ENCODE results near the gene CHST10.
"Not testable (repeated sequence)": the region's sequence is repeated elsewhere in the genome, so short reads cannot be mapped to it uniquely, and the experiment has no call there.

CHST10 gene

DNA sequence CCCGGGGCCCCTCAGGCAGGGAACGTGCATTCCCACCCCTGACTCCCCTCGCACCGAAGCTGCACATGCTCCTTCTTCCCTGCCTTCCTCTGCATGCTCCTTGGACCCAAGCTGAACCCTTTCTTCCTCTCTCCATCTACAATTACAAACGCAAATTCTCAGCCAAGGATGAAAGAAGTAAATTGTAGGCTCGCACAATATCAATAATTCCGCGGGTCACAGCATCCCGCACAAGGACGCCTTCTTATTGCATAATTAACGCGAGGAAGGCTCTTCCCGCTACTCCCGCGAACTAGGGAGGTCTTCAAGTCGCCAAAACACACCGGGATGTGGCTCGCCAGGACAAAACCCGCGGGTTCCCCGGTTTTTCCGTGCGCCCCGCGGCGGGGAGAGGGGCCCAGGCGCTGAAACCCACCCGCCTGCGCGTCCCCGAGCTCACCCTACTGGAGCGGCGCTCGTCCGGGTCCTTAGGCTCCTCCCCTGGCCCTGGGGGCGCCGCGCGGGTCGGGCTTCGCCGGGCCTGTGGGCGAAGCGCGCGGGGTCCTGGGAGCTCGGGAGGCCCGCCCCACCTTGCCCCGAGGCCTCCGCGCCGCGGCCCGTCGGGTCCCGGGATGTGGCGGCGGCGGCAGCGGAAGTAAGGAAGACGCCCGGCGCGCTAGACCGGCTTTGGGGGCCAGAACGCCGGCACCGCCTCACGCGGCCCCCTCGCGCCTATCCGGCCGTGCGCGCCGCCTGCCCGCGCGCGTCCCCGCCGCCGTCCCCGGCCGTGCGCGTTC lies at the start of gene CHST10:
TSS of gene CHST10 (minus strand) at position 734 of the 776 bp plus-strand sequence. CDS start 10,993 bp downstream, outside the sequence.
- TF ChIP-seq, protein P1, sequence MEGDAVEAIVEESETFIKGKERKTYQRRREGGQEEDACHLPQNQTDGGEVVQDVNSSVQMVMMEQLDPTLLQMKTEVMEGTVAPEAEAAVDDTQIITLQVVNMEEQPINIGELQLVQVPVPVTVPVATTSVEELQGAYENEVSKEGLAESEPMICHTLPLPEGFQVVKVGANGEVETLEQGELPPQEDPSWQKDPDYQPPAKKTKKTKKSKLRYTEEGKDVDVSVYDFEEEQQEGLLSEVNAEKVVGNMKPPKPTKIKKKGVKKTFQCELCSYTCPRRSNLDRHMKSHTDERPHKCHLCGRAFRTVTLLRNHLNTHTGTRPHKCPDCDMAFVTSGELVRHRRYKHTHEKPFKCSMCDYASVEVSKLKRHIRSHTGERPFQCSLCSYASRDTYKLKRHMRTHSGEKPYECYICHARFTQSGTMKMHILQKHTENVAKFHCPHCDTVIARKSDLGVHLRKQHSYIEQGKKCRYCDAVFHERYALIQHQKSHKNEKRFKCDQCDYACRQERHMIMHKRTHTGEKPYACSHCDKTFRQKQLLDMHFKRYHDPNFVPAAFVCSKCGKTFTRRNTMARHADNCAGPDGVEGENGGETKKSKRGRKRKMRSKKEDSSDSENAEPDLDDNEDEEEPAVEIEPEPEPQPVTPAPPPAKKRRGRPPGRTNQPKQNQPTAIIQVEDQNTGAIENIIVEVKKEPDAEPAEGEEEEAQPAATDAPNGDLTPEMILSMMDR (conservative IDR thresholded peaks at IDR 0.05) = no peak
- peak within 1 kb of the TSS; percentile 92 for H3K27ac ChIP-seq

- H3K27ac ChIP-seq = no peak overlapping the region
- TF ChIP-seq, protein P1 (conservative IDR thresholded peaks at IDR 0.05) = no peak
Measured at GRCh38 chr2:100460904-100461530, 43.5 kb upstream of the CHST10 start.

DNA sequence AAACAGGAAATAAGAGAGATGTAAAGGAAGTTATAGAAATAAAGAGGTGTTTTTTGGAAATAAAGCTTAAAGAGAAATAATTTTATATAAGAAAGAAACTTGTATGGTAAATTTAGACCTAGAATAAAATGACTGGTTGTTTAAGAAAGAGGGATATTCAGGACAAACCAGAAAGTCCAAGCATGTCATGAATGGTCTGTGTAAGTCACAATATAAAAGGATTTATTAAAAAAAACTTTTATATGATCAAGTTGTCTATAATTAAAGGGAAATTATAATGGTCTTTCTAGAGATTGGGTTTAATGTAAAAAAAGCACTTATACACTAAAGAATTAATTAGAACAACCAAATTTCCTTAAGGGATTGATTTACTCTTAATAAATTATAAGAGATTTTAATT lies 38.9 kb upstream of the CHST10 start:
- H3K27ac ChIP-seq = not testable (repeated sequence)

GRCh38 chr2:100453853-100454252 lies 36.4 kb upstream of the CHST10 start:
- no peak overlapping the region for H3K27ac ChIP-seq
- TF ChIP-seq, protein P1 (conservative IDR thresholded peaks at IDR 0.05) = no peak

- no peak overlapping the region for H3K27ac ChIP-seq
- TF ChIP-seq, protein P1 (conservative IDR thresholded peaks at IDR 0.05) = no peak
Measured at GRCh38 chr2:100451734-100452133, 34.3 kb upstream of the CHST10 start.

GRCh38 chr2:100451092-100451491 lies 33.6 kb upstream of the CHST10 start:
- H3K27ac ChIP-seq = no peak overlapping the region
- TF ChIP-seq, protein P1 (conservative IDR thresholded peaks at IDR 0.05) = no peak

DNA sequence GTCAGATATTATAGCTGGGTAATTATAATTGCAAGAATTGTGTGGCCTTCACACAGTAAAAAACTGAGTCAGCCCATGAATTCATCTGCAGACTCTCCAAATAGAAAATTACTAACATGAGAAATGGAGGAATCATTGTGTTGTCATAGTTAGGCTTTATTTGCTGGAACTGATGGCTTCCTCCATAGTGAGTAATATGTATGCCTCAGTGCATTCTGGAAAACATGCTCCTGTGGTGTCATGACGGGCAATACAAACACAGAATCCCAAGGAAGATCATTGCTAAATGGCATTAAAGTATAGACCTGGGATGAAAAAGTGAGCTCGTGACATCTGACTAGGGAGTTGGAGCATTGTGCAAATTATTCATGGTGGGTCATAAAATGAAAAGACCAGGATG lies 29.2 kb upstream of the CHST10 start:
- H3K27ac ChIP-seq = no peak overlapping the region
- TF ChIP-seq, protein P1 (conservative IDR thresholded peaks at IDR 0.05) = no peak

- TF ChIP-seq, protein P1 (conservative IDR thresholded peaks at IDR 0.05) = no peak
- no peak overlapping the region for H3K27ac ChIP-seq
Measured at GRCh38 chr2:100437751-100438150, 20.3 kb upstream of the CHST10 start.

Data from VCaP (cell line).